HL-60 (cell line): ENCODE results near the gene SPATA16.
"Not testable (repeated sequence)": the region's sequence is repeated elsewhere in the genome, so short reads cannot be mapped to it uniquely, and the experiment has no call there.

ENCODE experiments used
- DNase-seq, 2 experiments: peaks; one replicate each; pipeline ENCODE4 v3.0.0-alpha.2; 2010 to 2020; ENCODE audit warnings: low read depth in 1 of 2, low spot score in 1 of 2
- H3K27ac ChIP-seq: fragments of 250-450 bp; sonication (Bioruptor Pico); replicated peaks from 2 replicates; pipeline ENCODE4 v1.5.1; 2020; ENCODE audit warnings: mild to moderate bottlenecking, moderate library complexity
- H3K27me3 ChIP-seq: fragments of 250-450 bp; sonication (Bioruptor Pico); 2 replicates; pipeline ENCODE4 v1.5.1; 2021; ENCODE audit warnings: mild to moderate bottlenecking, moderate library complexity; ENCODE audit not compliant: insufficient read depth, poor library complexity, severe bottlenecking
- H3K4me3 ChIP-seq: replicated peaks from 2 replicates; pipeline ENCODE4 v1.5.1; 2011; ENCODE audit warnings: mild to moderate bottlenecking, control low read depth, low read length; ENCODE audit not compliant: insufficient read depth
- GABPA ChIP-seq: IDR thresholded peaks from 2 replicates; pipeline ENCODE4 v1.6.1; 2012; ENCODE audit warnings: low read depth
- POLR2AphosphoS5 ChIP-seq: IDR thresholded peaks from 2 replicates; pipeline ENCODE4 v1.6.1; 2012; ENCODE audit warnings: low read depth
- SPI1 ChIP-seq: IDR thresholded peaks from 2 replicates; pipeline ENCODE4 v1.6.1; 2012; ENCODE audit warnings: low read depth, mild to moderate bottlenecking, borderline replicate concordance
- TF ChIP-seq, protein P1 (sequence below): IDR thresholded peaks from 2 replicates; pipeline ENCODE4 v1.6.1; 2012; ENCODE audit warnings: low read depth; ENCODE audit not compliant: insufficient replicate concordance
- TF ChIP-seq, protein P2 (sequence below): IDR thresholded peaks from one replicate; pipeline ENCODE4 v1.5.1; 2011; ENCODE audit warnings: low read length, control low read depth, inconsistent platforms; ENCODE audit not compliant: insufficient read depth

Gene SPATA16

DNA sequence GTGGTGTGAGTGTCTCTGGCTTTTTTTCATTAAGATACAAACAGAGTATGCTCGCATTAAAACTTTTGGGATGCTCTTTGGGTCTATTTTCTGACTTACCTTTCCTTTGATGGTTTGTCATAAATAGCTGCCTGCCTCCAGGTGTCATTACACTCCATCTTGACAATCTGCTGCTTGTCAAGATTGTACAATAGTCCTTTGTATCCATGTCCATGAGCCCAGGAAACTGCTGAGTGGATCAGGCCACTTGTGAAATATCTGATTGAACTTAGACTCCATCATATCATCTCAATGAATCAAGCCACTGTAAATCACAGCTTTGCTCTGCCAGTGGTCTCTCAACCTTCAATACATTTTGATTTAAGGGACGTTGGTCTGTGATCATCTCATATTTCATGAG is 255.3 kb downstream of the SPATA16 start:
- H3K27me3 ChIP-seq = no peaks in the 10 kb centered on the region
- H3K27ac ChIP-seq = no peak overlapping the region
- TF ChIP-seq SPI1 (no peak), POLR2AphosphoS5 (no peak), GABPA (no peak)
- TF ChIP-seq, protein P1, sequence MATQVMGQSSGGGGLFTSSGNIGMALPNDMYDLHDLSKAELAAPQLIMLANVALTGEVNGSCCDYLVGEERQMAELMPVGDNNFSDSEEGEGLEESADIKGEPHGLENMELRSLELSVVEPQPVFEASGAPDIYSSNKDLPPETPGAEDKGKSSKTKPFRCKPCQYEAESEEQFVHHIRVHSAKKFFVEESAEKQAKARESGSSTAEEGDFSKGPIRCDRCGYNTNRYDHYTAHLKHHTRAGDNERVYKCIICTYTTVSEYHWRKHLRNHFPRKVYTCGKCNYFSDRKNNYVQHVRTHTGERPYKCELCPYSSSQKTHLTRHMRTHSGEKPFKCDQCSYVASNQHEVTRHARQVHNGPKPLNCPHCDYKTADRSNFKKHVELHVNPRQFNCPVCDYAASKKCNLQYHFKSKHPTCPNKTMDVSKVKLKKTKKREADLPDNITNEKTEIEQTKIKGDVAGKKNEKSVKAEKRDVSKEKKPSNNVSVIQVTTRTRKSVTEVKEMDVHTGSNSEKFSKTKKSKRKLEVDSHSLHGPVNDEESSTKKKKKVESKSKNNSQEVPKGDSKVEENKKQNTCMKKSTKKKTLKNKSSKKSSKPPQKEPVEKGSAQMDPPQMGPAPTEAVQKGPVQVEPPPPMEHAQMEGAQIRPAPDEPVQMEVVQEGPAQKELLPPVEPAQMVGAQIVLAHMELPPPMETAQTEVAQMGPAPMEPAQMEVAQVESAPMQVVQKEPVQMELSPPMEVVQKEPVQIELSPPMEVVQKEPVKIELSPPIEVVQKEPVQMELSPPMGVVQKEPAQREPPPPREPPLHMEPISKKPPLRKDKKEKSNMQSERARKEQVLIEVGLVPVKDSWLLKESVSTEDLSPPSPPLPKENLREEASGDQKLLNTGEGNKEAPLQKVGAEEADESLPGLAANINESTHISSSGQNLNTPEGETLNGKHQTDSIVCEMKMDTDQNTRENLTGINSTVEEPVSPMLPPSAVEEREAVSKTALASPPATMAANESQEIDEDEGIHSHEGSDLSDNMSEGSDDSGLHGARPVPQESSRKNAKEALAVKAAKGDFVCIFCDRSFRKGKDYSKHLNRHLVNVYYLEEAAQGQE = no peak
- TF ChIP-seq, protein P2, sequence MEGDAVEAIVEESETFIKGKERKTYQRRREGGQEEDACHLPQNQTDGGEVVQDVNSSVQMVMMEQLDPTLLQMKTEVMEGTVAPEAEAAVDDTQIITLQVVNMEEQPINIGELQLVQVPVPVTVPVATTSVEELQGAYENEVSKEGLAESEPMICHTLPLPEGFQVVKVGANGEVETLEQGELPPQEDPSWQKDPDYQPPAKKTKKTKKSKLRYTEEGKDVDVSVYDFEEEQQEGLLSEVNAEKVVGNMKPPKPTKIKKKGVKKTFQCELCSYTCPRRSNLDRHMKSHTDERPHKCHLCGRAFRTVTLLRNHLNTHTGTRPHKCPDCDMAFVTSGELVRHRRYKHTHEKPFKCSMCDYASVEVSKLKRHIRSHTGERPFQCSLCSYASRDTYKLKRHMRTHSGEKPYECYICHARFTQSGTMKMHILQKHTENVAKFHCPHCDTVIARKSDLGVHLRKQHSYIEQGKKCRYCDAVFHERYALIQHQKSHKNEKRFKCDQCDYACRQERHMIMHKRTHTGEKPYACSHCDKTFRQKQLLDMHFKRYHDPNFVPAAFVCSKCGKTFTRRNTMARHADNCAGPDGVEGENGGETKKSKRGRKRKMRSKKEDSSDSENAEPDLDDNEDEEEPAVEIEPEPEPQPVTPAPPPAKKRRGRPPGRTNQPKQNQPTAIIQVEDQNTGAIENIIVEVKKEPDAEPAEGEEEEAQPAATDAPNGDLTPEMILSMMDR = no peak
- DNase-seq = no peak
- no peak overlapping the region for H3K4me3 ChIP-seq

DNA sequence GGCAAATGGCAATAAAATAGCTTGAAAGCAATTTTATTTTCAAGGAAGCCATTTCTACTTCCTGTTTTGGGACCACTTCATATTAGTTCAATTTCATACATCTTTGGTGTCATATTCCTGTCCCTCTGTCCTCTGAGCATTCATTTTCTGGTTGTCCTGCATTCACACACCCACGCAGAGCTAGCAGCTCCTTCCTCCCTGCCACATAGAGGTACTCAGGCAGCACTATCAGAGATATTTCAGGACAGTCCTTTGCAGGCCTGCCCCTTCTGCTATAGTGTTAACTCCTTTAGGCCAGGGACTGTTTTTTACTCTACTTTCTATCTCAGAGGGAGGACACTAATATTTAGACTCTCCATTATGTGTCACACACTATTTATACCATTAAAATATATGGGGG is 258.5 kb downstream of the SPATA16 start:
- DNase-seq = no peak
- H3K27me3 ChIP-seq = no peaks in the 10 kb centered on the region
- H3K4me3 ChIP-seq = no peak overlapping the region
- no peak overlapping the region for H3K27ac ChIP-seq
- TF ChIP-seq, protein P2 = no peak
- TF ChIP-seq GABPA = no peak
- no peak for TF ChIP-seq POLR2AphosphoS5
- TF ChIP-seq SPI1 = no peak
- TF ChIP-seq, protein P1 = no peak

DNA sequence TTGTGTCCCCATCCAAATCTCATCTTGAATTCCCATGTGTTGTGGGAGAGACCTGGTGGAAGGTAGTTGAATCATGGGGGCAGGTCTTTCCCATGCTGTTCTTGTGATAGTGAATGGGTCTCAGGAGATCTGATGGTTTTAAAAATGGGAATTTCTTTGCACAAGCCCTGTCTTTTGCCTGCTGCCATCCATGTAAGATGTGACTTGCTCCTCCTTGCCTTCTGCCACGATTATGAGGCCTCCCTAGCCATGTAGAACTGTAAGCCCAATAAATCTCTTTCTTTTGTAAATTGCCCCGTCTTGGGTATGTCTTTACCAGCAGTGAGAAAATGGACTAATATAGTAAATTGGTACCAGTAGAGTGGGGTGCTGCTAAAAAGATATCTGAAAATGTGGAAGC is 261.7 kb downstream of the SPATA16 start:
- not testable (repeated sequence) for H3K4me3 ChIP-seq, DNase-seq, H3K27ac ChIP-seq, H3K27me3 ChIP-seq

DNA sequence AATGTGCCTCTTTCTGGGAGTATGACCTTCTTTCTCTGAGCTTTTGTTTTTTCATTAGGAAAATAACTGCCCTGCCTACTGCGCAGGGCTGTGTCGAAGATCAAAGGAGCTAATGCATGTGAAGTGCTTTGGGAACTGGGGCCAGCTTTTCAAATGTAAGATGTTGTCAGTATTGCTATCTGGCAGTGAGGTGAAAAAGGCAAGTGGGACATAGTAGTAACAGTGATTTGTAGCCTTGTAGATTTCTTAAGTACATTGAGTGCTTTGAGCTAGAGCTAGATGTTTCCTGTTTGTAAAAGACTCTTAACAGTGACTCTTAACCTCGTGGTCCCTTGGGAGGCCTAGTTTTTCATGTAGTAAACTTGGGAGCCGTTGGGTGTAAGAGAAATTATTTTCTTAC is 264.0 kb downstream of the SPATA16 start:
- no peak overlapping the region for H3K27ac ChIP-seq
- TF ChIP-seq, protein P2 = no peak
- TF ChIP-seq GABPA (no peak), POLR2AphosphoS5 (no peak), SPI1 (no peak)
- TF ChIP-seq, protein P1 = no peak
- no peak for DNase-seq
- peaks cover 2% of the 10 kb centered on the region for H3K27me3 ChIP-seq
- H3K4me3 ChIP-seq = no peak overlapping the region
